AG10803 (cell line): ENCODE results near the gene COL27A1.

Source experiments
- DNase-seq: peaks from one replicate; pipeline ENCODE4 v3.0.0; 2010; ENCODE audit warnings: low read depth
- H3K4me3 ChIP-seq: 2 replicates; pipeline ENCODE4 v1.5.1; 2011; ENCODE audit warnings: mild to moderate bottlenecking, low read length, control low read depth
- TF ChIP-seq, protein P1 (sequence below): conservative IDR thresholded peaks from 2 replicates; pipeline ENCODE4 v1.5.1; 2011; ENCODE audit warnings: mild to moderate bottlenecking, low read length, control low read depth, inconsistent platforms

Gene COL27A1

DNA sequence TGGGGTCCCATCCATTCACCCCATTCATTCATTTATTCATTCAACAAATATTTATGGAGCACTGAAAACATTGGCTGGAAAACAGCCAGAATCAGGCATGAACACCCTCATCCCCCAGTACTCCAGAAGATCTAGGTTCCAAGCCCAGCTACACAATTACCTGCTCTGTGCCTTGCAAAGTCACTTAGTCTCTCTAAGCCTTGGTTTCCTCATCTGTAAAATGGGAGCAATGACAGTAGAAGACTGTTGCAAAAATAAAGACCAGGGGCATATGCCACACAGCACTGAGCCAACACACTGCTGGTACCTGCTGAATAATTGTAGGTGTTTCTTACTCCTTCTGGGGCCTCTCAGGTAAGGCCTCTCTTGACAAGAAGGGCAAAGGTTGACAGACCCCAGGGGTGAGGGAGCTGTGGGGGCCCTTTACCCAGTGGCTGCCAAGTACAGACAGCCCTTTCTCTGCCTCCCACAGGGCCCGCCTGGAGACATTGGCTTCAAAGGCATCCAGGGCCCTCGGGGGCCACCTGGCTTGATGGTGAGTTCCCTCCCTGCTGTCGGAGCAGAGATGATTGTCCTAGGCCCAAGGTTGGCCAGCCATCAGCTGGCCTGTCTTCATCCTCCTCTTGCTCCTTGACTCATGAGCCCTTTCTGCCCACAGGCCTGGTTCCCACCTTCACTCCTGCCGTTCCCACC lies 145.0 kb downstream of the COL27A1 start:
- no peak for DNase-seq
- TF ChIP-seq, protein P1, sequence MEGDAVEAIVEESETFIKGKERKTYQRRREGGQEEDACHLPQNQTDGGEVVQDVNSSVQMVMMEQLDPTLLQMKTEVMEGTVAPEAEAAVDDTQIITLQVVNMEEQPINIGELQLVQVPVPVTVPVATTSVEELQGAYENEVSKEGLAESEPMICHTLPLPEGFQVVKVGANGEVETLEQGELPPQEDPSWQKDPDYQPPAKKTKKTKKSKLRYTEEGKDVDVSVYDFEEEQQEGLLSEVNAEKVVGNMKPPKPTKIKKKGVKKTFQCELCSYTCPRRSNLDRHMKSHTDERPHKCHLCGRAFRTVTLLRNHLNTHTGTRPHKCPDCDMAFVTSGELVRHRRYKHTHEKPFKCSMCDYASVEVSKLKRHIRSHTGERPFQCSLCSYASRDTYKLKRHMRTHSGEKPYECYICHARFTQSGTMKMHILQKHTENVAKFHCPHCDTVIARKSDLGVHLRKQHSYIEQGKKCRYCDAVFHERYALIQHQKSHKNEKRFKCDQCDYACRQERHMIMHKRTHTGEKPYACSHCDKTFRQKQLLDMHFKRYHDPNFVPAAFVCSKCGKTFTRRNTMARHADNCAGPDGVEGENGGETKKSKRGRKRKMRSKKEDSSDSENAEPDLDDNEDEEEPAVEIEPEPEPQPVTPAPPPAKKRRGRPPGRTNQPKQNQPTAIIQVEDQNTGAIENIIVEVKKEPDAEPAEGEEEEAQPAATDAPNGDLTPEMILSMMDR, result no peak
- H3K4me3 ChIP-seq, result no peak overlapping the region

DNA sequence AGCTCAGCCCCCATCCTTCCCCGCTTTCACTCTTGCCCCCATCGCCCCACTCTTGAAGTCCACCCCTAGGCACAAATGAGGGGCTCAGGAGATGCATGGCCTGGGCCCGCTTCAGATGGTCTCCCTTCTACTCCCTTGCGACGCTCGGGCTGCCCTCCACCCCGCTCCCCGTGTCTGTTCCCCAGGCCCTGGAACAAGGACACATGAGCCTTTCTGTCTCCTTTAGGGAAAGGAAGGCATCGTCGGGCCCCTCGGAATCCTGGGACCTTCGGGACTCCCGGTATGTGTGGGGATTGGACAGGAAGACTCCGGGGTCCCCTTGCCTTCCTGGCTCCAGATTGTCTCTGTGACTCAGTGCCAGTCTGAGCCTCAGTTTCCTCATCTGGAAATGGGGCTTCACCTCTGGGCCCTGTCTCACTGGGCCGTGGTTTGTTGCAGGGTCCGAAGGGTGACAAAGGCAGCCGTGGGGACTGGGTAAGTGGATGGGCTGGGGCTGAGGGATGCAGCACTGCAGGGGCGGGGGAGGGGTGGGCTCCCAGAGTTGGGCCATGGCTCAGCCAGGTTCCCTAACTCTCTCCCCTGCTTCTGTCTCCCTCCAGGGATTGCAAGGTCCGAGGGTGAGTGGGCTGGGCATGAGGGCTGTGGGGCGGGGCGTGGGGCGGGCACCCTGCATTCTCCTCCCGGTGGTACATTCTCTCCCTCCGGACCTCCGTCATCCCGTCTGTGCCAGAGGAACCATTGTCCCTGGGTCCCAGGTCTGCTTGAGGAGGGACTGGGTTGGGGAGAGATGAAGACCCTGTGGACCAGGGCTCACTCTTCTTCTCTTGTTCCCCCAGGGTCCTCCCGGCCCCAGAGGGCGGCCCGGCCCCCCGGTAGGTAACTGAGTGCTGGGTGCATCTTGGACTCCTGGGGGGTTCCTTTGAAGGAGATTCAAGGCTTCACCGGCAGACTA lies 145.8 kb downstream of the COL27A1 start:
- DNase-seq, result no peak
- TF ChIP-seq, protein P1, result no peak
- no peak overlapping the region for H3K4me3 ChIP-seq

DNA sequence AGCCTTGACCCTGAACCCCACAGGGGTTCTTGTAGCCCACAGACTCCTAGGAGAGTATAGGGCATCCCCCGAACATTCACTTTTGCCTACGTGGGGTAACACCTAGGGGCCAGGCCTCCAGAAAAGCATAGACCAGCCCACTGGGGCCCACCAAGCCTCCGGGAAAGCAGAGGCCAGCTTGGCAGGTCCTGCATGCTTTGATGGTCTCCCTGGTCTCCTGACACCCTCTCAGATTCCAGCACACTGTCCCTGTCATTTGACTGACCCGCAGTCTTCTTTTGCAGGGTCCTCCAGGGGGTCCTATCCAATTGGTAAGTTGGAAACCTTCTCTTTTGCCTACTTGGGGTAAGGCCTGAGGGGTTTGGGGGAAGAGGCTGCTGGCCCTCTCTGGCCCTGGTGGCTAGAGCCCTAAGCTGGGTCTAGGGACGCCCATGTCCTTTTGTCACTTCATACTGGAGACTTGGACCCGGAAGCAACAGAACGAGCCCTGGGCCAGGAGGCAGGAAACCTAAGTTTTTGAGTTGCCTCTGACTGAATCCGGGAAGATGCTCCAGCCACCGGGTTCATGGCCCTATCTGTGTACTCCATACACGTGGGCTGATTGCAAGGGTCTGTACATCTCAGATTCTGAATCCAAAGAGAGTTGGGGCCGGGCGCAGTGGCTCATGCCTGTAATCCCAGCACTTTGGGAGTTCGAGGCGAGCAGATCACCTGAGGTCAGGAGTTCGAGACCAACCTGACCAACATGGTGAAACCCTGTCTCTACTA lies 146.6 kb downstream of the COL27A1 start:
- TF ChIP-seq, protein P1, result no peak
- H3K4me3 ChIP-seq, result no peak overlapping the region
- DNase-seq, result no peak

DNA sequence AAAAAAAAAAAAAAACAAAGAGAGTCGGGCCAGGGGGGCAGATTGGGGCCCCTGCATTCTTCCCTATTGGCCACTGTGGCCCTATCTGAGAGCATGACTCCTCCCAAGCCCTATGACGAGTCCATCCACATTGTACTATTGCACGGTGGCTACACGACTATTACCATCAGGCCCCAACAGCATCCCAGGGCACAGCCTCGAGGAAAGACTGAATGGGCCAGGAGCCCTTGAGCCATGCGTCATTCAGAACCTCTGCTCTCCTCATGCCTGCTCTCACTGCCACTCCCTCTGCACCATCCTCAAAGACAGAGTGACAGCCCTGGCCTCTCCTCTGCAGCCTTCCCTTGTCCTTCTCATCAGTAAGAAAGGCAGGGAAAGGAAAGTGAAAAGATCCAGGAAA lies 147.4 kb downstream of the COL27A1 start:
- DNase-seq, result no peak
- H3K4me3 ChIP-seq, result no peak overlapping the region
- TF ChIP-seq, protein P1, result no peak

DNA sequence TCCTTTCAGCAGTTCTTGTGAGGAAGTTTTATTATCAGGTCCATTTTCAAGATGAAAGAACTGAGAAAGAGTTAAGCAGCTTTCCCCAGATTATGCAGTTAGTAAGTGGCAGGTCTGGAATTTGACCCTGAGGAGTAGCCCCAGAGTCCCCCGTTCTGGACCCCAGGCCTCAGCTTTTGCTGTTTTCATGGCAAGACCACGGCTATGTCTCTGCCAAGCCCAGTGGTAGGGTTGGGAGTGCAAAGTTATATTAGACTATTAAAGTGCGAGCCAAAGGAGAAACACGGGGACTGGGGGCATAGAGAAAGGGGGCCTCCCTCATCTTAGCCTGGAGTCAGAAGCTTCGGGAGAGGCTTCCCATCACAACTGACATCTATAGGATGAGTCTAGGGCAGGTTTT lies 148.2 kb downstream of the COL27A1 start:
- TF ChIP-seq, protein P1, result no peak
- no peak for DNase-seq
- H3K4me3 ChIP-seq, result no peak overlapping the region

DNA sequence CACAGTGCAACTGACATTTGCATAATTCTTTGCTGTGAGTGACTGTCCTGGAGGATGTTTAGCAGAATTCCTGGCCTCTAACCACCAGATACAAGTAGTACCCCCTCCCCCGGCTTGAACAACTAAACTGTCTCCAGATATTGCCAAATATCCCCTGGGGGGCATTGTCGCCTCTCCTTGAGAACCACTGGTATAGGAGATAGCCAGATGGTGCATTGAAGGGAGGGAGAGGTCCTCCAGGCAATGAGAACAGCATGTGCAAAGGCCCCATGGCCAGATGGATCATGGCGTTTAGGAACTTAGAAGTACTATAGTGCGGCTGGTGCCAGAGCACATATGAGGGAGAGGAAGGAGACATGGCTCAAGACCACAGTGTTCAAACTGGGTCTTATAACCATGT lies 148.6 kb downstream of the COL27A1 start:
- TF ChIP-seq, protein P1, result no peak
- H3K4me3 ChIP-seq, result no peak overlapping the region
- DNase-seq, result no peak
